ENCODE data around the gene PPP4C.
A peak's percentile ranks its signal among the peaks of the same experiment; 100 is the strongest.

Gene PPP4C

GRCh38 chr16:30075503-30076275 lies at the start of gene PPP4C:
Gene PPP4C (plus strand): TSS chr16:30075994. CDS start chr16:30076378, 384 bp downstream.
- peaks cover 17 to 47% of the 10 kb centered on the region in 2 donors for H3K36me3 ChIP-seq (ENCODE audit: control insufficient read depth in 1 of 2, insufficient read depth in 2 of 2, low read length in 2 of 2)
- peak within 1 kb of the TSS; percentile 86 to 94 for H3K9ac ChIP-seq (ENCODE audit: low read depth in 1 of 2, low read length in 2 of 2)
- peak within 1 kb of the TSS; percentile 76 to 94 for H3K4me3 ChIP-seq (ENCODE audit: low read depth in 1 of 2, low read length in 2 of 2)
- H3K27me3 ChIP-seq (ENCODE audit: control insufficient read depth in 1 of 2, insufficient read depth in 2 of 2, low read length in 2 of 2) = no peaks in the 10 kb centered on the region
- H3K4me1 ChIP-seq (ENCODE audit: control insufficient read depth in 1 of 2, insufficient read depth in 2 of 2, low read length in 2 of 2) = peaks cover 22 to 29% of the 10 kb centered on the region in 2 donors
- H3K9me3 ChIP-seq (ENCODE audit: control insufficient read depth in 1 of 2, low read length in 2 of 2) = no peaks in the 10 kb centered on the region
- peak within 1 kb of the TSS; percentile 83 for H3K27ac ChIP-seq (ENCODE audit: low read depth, low read length)

GRCh38 chr16:30026449-30026848 lies 49.3 kb upstream of the PPP4C start:
- H3K4me1 ChIP-seq (ENCODE audit: control insufficient read depth in 1 of 2, insufficient read depth in 2 of 2, low read length in 2 of 2) = peaks cover 3% of the 10 kb centered on the region in 2 donors
- peaks cover 41% of the 10 kb centered on the region in 2 donors for H3K27me3 ChIP-seq (ENCODE audit: control insufficient read depth in 1 of 2, insufficient read depth in 2 of 2, low read length in 2 of 2)
- no peak overlapping the region for H3K9ac ChIP-seq (ENCODE audit: low read depth in 1 of 2, low read length in 2 of 2)

GRCh38 chr16:30027588-30028437 lies 48.0 kb upstream of the PPP4C start:
- peaks cover 51 to 52% of the 10 kb centered on the region in 2 donors for H3K27me3 ChIP-seq (ENCODE audit: control insufficient read depth in 1 of 2, insufficient read depth in 2 of 2, low read length in 2 of 2)
- H3K36me3 ChIP-seq (ENCODE audit: control insufficient read depth in 1 of 2, insufficient read depth in 2 of 2, low read length in 2 of 2) = no peaks in the 10 kb centered on the region
- H3K27ac ChIP-seq (ENCODE audit: low read depth, low read length) = no peak overlapping the region
- no peak overlapping the region for H3K4me3 ChIP-seq (ENCODE audit: low read depth in 1 of 2, low read length in 2 of 2)
- H3K9me3 ChIP-seq (ENCODE audit: control insufficient read depth in 1 of 2, low read length in 2 of 2) = no peaks in the 10 kb centered on the region
- H3K4me1 ChIP-seq (ENCODE audit: control insufficient read depth in 1 of 2, insufficient read depth in 2 of 2, low read length in 2 of 2) = no peaks in the 10 kb centered on the region
- no peak overlapping the region for H3K9ac ChIP-seq (ENCODE audit: low read depth in 1 of 2, low read length in 2 of 2)

More at GRCh38 chr16:30026449-30026848, 49.3 kb upstream of the PPP4C start:
- H3K4me3 ChIP-seq (ENCODE audit: low read depth in 1 of 2, low read length in 2 of 2) = no peak overlapping the region
- H3K9me3 ChIP-seq (ENCODE audit: control insufficient read depth in 1 of 2, low read length in 2 of 2) = no peaks in the 10 kb centered on the region
- H3K36me3 ChIP-seq (ENCODE audit: control insufficient read depth in 1 of 2, insufficient read depth in 2 of 2, low read length in 2 of 2) = no peaks in the 10 kb centered on the region
- no peak overlapping the region for H3K27ac ChIP-seq (ENCODE audit: low read depth, low read length)

- Histone ChIP-seq H3K9me3 (ENCODE audit: control insufficient read depth in 1 of 2, low read length in 2 of 2) (no peaks in the 10 kb centered on the region), H3K27ac (ENCODE audit: low read depth, low read length) (no peak overlapping the region)
These were observed 47.2 kb upstream of the PPP4C start for GRCh38 chr16:30028438-30029076.

GRCh38 chr16:30030011-30030685 lies 45.6 kb upstream of the PPP4C start:
- Histone ChIP-seq H3K9ac (ENCODE audit: low read depth in 1 of 2, low read length in 2 of 2) (no peak overlapping the region), H3K27me3 (ENCODE audit: control insufficient read depth in 1 of 2, insufficient read depth in 2 of 2, low read length in 2 of 2) (peaks cover 51 to 52% of the 10 kb centered on the region in 2 donors)

More at GRCh38 chr16:30028438-30029076, 47.2 kb upstream of the PPP4C start:
- Histone ChIP-seq H3K36me3 (ENCODE audit: control insufficient read depth in 1 of 2, insufficient read depth in 2 of 2, low read length in 2 of 2) (no peaks in the 10 kb centered on the region), H3K4me1 (ENCODE audit: control insufficient read depth in 1 of 2, insufficient read depth in 2 of 2, low read length in 2 of 2) (no peaks in the 10 kb centered on the region), H3K9ac (ENCODE audit: low read depth in 1 of 2, low read length in 2 of 2) (no peak overlapping the region), H3K27me3 (ENCODE audit: control insufficient read depth in 1 of 2, insufficient read depth in 2 of 2, low read length in 2 of 2) (peaks cover 51 to 52% of the 10 kb centered on the region in 2 donors), H3K4me3 (ENCODE audit: low read depth in 1 of 2, low read length in 2 of 2) (no peak overlapping the region)

GRCh38 chr16:30030841-30031413 lies 44.9 kb upstream of the PPP4C start, which contains the start of gene TLCD3B:
Gene TLCD3B (minus strand): TSS chr16:30031271. CDS start chr16:30030527, 744 bp downstream.
- H3K9ac ChIP-seq (ENCODE audit: low read depth in 1 of 2, low read length in 2 of 2) = no peak within 1 kb of the TSS
- H3K4me3 ChIP-seq (ENCODE audit: low read depth in 1 of 2, low read length in 2 of 2) = no peak within 1 kb of the TSS

More at GRCh38 chr16:30030011-30030685, 45.6 kb upstream of the PPP4C start:
- no peak overlapping the region for H3K4me3 ChIP-seq (ENCODE audit: low read depth in 1 of 2, low read length in 2 of 2)
- no peaks in the 10 kb centered on the region for H3K36me3 ChIP-seq (ENCODE audit: control insufficient read depth in 1 of 2, insufficient read depth in 2 of 2, low read length in 2 of 2)
- no peaks in the 10 kb centered on the region for H3K4me1 ChIP-seq (ENCODE audit: control insufficient read depth in 1 of 2, insufficient read depth in 2 of 2, low read length in 2 of 2)
- no peak overlapping the region for H3K27ac ChIP-seq (ENCODE audit: low read depth, low read length)
- no peaks in the 10 kb centered on the region for H3K9me3 ChIP-seq (ENCODE audit: control insufficient read depth in 1 of 2, low read length in 2 of 2)

GRCh38 chr16:30031477-30031918 lies 44.3 kb upstream of the PPP4C start:
- Histone ChIP-seq H3K27me3 (ENCODE audit: control insufficient read depth in 1 of 2, insufficient read depth in 2 of 2, low read length in 2 of 2) (peaks cover 45 to 47% of the 10 kb centered on the region in 2 donors), H3K9ac (ENCODE audit: low read depth in 1 of 2, low read length in 2 of 2) (no peak overlapping the region), H3K27ac (ENCODE audit: low read depth, low read length) (no peak overlapping the region)

More at GRCh38 chr16:30030841-30031413, 44.9 kb upstream of the PPP4C start, which contains the start of gene TLCD3B:
- Histone ChIP-seq H3K36me3 (ENCODE audit: control insufficient read depth in 1 of 2, insufficient read depth in 2 of 2, low read length in 2 of 2) (no peaks in the 10 kb centered on the region), H3K9me3 (ENCODE audit: control insufficient read depth in 1 of 2, low read length in 2 of 2) (no peaks in the 10 kb centered on the region), H3K4me1 (ENCODE audit: control insufficient read depth in 1 of 2, insufficient read depth in 2 of 2, low read length in 2 of 2) (no peaks in the 10 kb centered on the region), H3K27ac (ENCODE audit: low read depth, low read length) (no peak within 1 kb of the TSS), H3K27me3 (ENCODE audit: control insufficient read depth in 1 of 2, insufficient read depth in 2 of 2, low read length in 2 of 2) (peaks cover 47% of the 10 kb centered on the region in 2 donors)

GRCh38 chr16:30032083-30032819 lies 43.5 kb upstream of the PPP4C start:
- Histone ChIP-seq H3K9ac (ENCODE audit: low read depth in 1 of 2, low read length in 2 of 2) (no peak overlapping the region), H3K4me3 (ENCODE audit: low read depth in 1 of 2, low read length in 2 of 2) (no peak overlapping the region), H3K4me1 (ENCODE audit: control insufficient read depth in 1 of 2, insufficient read depth in 2 of 2, low read length in 2 of 2) (no peaks in the 10 kb centered on the region), H3K27me3 (ENCODE audit: control insufficient read depth in 1 of 2, insufficient read depth in 2 of 2, low read length in 2 of 2) (peaks cover 37 to 47% of the 10 kb centered on the region in 2 donors), H3K27ac (ENCODE audit: low read depth, low read length) (no peak overlapping the region), H3K36me3 (ENCODE audit: control insufficient read depth in 1 of 2, insufficient read depth in 2 of 2, low read length in 2 of 2) (no peaks in the 10 kb centered on the region), H3K9me3 (ENCODE audit: control insufficient read depth in 1 of 2, low read length in 2 of 2) (no peaks in the 10 kb centered on the region)

More at GRCh38 chr16:30031477-30031918, 44.3 kb upstream of the PPP4C start:
- H3K9me3 ChIP-seq (ENCODE audit: control insufficient read depth in 1 of 2, low read length in 2 of 2) = no peaks in the 10 kb centered on the region
- no peaks in the 10 kb centered on the region for H3K4me1 ChIP-seq (ENCODE audit: control insufficient read depth in 1 of 2, insufficient read depth in 2 of 2, low read length in 2 of 2)
- H3K36me3 ChIP-seq (ENCODE audit: control insufficient read depth in 1 of 2, insufficient read depth in 2 of 2, low read length in 2 of 2) = no peaks in the 10 kb centered on the region
- H3K4me3 ChIP-seq (ENCODE audit: low read depth in 1 of 2, low read length in 2 of 2) = no peak overlapping the region
